KMS-11 (cell line): ENCODE results near the gene CMTM2.

ENCODE experiments used
- H2AFZ ChIP-seq: fragments of 200-600 bp; sonication (generic); 2 replicates; pipeline ENCODE4 v1.6.1; 2016; ENCODE audit warnings: antibody characterized with exemption, mixed run types, low read depth
- H3K27ac ChIP-seq: fragments of 200-600 bp; sonication (generic); 2 replicates; pipeline ENCODE4 v1.6.1; 2016; ENCODE audit warnings: mild to moderate bottlenecking, mixed run types
- H3K27me3 ChIP-seq: fragments of 200-600 bp; sonication (generic); 2 replicates; pipeline ENCODE4 v1.6.1; 2017; ENCODE audit warnings: mild to moderate bottlenecking, low read depth, mixed run types, moderate library complexity; ENCODE audit not compliant: insufficient read depth
- H3K36me3 ChIP-seq: fragments of 200-600 bp; sonication (generic); 2 replicates; pipeline ENCODE4 v1.6.1; 2017; ENCODE audit warnings: mild to moderate bottlenecking, mixed run types; ENCODE audit not compliant: insufficient read depth
- H3K4me1 ChIP-seq: fragments of 200-600 bp; sonication (generic); 2 replicates; pipeline ENCODE4 v1.6.1; 2016; ENCODE audit warnings: mild to moderate bottlenecking, low read depth, mixed run types; ENCODE audit not compliant: poor library complexity, severe bottlenecking
- H3K4me2 ChIP-seq: fragments of 200-600 bp; sonication (generic); 2 replicates; pipeline ENCODE4 v1.7.0; 2016; ENCODE audit warnings: mild to moderate bottlenecking, mixed run types
- H3K4me3 ChIP-seq: fragments of 200-600 bp; sonication (generic); IDR thresholded peaks from 2 replicates; pipeline ENCODE4 v1.6.1; 2017; ENCODE audit warnings: low read depth, low read length, mixed read lengths; ENCODE audit not compliant: insufficient read depth
- H3K79me2 ChIP-seq: fragments of 200-600 bp; sonication (generic); 2 replicates; pipeline ENCODE4 v1.6.1; 2016; ENCODE audit warnings: low read depth, mixed run types; ENCODE audit not compliant: insufficient read depth
- H3K9ac ChIP-seq: fragments of 200-600 bp; sonication (generic); 2 replicates; pipeline ENCODE4 v1.6.1; 2016; ENCODE audit warnings: mild to moderate bottlenecking, mixed run types
- H4K20me1 ChIP-seq: fragments of 200-600 bp; sonication (generic); 2 replicates; pipeline ENCODE4 v1.6.1; 2016; ENCODE audit warnings: mild to moderate bottlenecking, mixed run types; ENCODE audit not compliant: insufficient read depth
- CTCF ChIP-seq: fragments of 200-600 bp; sonication (generic); conservative IDR thresholded peaks from 2 replicates; pipeline ENCODE4 v1.6.1; 2017; ENCODE audit warnings: low read depth, mild to moderate bottlenecking, antibody characterized with exemption, low read length, moderate library complexity, mixed read lengths

The CMTM2 gene

GRCh38 chr16:66599726-66600125, 20.5 kb downstream of the CMTM2 start:
- TF ChIP-seq CTCF: no peak

GRCh38 chr16:66600477-66600876, 21.2 kb downstream of the CMTM2 start:
- no peak overlapping the region for H3K9ac ChIP-seq
- no peak overlapping the region for H3K4me3 ChIP-seq
- no peaks in the 10 kb centered on the region; the same call in 1 of the 2 replicates for H3K27me3 ChIP-seq
- no peak overlapping the region for H2AFZ ChIP-seq
- no peaks in the 10 kb centered on the region for H3K79me2 ChIP-seq
- no peaks in the 10 kb centered on the region for H3K36me3 ChIP-seq
- H3K27ac ChIP-seq: no peak overlapping the region
- peaks cover 11% of the 10 kb centered on the region for H3K4me1 ChIP-seq
- no peak for TF ChIP-seq CTCF
- H4K20me1 ChIP-seq: no peaks in the 10 kb centered on the region
- H3K4me2 ChIP-seq: no peak overlapping the region

More at GRCh38 chr16:66599726-66600125, 20.5 kb downstream of the CMTM2 start:
- no peak overlapping the region for H3K4me3 ChIP-seq
- H3K27me3 ChIP-seq: no peaks in the 10 kb centered on the region; the same call in 1 of the 2 replicates
- H3K9ac ChIP-seq: no peak overlapping the region
- no peaks in the 10 kb centered on the region for H3K79me2 ChIP-seq
- no peak overlapping the region for H3K4me2 ChIP-seq
- H4K20me1 ChIP-seq: no peaks in the 10 kb centered on the region
- H3K27ac ChIP-seq: no peak overlapping the region
- H3K36me3 ChIP-seq: no peaks in the 10 kb centered on the region
- H2AFZ ChIP-seq: no peak overlapping the region
- peaks cover 11% of the 10 kb centered on the region for H3K4me1 ChIP-seq

- H3K36me3 ChIP-seq: no peaks in the 10 kb centered on the region
- no peaks in the 10 kb centered on the region; the same call in 1 of the 2 replicates for H3K27me3 ChIP-seq
- H3K79me2 ChIP-seq: no peaks in the 10 kb centered on the region
- peaks cover 11% of the 10 kb centered on the region for H3K4me1 ChIP-seq
- H3K4me2 ChIP-seq: no peak overlapping the region
- no peak overlapping the region for H3K4me3 ChIP-seq
- no peak for TF ChIP-seq CTCF
- no peak overlapping the region for H3K27ac ChIP-seq
- no peaks in the 10 kb centered on the region for H4K20me1 ChIP-seq
- no peak overlapping the region for H3K9ac ChIP-seq
- no peak overlapping the region for H2AFZ ChIP-seq
Measured at GRCh38 chr16:66601471-66601870, 22.2 kb downstream of the CMTM2 start.

- TF ChIP-seq CTCF: no peak
- Histone ChIP-seq H3K36me3 (no peaks in the 10 kb centered on the region), H4K20me1 (no peaks in the 10 kb centered on the region), H3K27ac (0 out of 2 replicates have a peak overlapping the region, but pooled peaks have one; percentile 8), H3K27me3 (no peaks in the 10 kb centered on the region; the same call in 1 of the 2 replicates), H3K4me3 (no peak overlapping the region), H3K4me2 (peak overlapping the region; percentile 71), H3K9ac (peak overlapping the region; percentile 52; the same call in 1 of the 2 replicates), H3K79me2 (no peaks in the 10 kb centered on the region), H2AFZ (peak overlapping the region; percentile 72), H3K4me1 (peaks cover 20% of the 10 kb centered on the region)
Measured at GRCh38 chr16:66603537-66604375, 24.5 kb downstream of the CMTM2 start.
